Measurements from ENCODE around the gene KAT2B. TPM values are rescaled to one million over a fixed set of nuclear protein-coding genes. Genes with fewer than 3 reads are reported as not detected.

KAT2B gene
- total and polyA plus RNA-seq, 12 donors = 5.4 to 32.2 (median 20.9) TPM

DNA sequence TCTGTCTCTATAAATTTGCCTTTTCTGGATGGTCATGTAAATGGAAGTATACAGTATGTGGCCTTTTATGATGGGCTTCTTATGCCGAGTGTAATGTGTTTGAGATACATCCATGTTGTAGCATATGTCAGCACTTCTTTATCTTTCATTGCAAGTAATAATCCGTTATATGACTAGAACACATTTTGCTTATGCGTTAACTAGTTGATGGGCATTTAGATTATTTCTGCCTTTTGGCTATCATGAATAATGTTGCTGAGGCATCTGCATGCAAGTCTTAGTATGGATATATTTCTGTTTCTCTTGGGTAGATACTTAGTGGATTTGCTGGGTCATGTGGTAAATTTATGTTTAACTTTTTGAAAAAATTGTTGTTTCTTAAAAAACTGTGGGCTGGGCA, 19.7 kb downstream of the KAT2B start:
- no peaks in the 10 kb centered on the region for H3K9me3 ChIP-seq (replicated peaks in 1 of 3)
- TF ChIP-seq, protein P1, sequence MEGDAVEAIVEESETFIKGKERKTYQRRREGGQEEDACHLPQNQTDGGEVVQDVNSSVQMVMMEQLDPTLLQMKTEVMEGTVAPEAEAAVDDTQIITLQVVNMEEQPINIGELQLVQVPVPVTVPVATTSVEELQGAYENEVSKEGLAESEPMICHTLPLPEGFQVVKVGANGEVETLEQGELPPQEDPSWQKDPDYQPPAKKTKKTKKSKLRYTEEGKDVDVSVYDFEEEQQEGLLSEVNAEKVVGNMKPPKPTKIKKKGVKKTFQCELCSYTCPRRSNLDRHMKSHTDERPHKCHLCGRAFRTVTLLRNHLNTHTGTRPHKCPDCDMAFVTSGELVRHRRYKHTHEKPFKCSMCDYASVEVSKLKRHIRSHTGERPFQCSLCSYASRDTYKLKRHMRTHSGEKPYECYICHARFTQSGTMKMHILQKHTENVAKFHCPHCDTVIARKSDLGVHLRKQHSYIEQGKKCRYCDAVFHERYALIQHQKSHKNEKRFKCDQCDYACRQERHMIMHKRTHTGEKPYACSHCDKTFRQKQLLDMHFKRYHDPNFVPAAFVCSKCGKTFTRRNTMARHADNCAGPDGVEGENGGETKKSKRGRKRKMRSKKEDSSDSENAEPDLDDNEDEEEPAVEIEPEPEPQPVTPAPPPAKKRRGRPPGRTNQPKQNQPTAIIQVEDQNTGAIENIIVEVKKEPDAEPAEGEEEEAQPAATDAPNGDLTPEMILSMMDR (IDR thresholded peaks at IDR 0.05) = no peak
- TF ChIP-seq POLR2A (IDR thresholded peaks at IDR 0.05) = no peak
- no peak overlapping the region for H3K27ac ChIP-seq
- intact Hi-C loops (cut with DNase I) = no loop called here
- H3K4me3 ChIP-seq = no peak overlapping the region
- DNase-seq = no peak
- 95 to 98% (median 96%) methylated on average over 3 of the region's 3 CpGs for WGBS, 4 donors
- H3K27me3 ChIP-seq = no peaks in the 10 kb centered on the region
- peaks cover 15 to 50% of the 10 kb centered on the region in 2 donors for H3K4me1 ChIP-seq (replicated peaks in 1 of 2)
- no peaks in the 10 kb centered on the region for H3K36me3 ChIP-seq (replicated peaks in 1 of 2)

DNA sequence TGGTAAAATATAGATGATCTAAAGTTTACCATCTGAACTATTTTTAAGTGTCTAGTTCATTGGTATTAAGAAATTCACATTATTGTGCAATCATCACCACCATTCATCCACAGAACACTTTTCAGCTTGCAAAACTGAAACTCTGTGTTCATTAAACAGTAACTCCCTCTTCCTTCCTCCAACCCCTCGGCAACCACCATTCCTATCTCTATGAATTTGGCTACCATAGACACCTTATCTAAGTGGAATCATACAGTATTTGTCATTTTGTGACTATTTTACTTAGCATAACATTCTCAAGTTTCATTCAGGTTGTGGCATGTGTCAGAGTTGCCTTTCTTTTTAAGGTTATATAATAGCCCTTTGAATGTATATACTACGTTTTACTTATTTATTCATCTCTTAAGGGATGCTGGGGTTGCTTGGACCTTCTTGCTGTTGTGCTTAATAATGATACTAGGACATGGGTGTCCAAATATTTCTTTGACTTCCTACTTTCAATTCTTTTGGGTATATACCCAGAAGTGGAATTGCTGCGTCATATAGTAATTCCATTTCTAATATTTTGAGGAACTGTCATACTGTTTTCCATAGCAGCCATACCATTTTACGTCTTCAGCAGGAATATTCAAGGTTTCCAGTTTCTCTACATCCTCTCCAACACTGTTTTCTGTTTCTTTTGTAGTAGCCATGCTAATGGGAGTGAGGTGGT, 20.9 kb downstream of the KAT2B start:
- DNase-seq = peak in 1 of 7 donors; percentile 13
- WGBS, 4 donors = 53 to 64% (median 57%) methylated on average over 4 of the region's 4 CpGs
- Histone ChIP-seq H3K27me3 (no peaks in the 10 kb centered on the region), H3K36me3 (replicated peaks in 1 of 2) (no peaks in the 10 kb centered on the region), H3K4me3 (peak overlapping the region in 1 of 4 donors; percentile 43), H3K27ac (peak overlapping the region in 4 of 5 donors; percentile 40 to 78 (median 52)), H3K4me1 (replicated peaks in 1 of 2) (peaks cover 13 to 38% of the 10 kb centered on the region in 2 donors), H3K9me3 (replicated peaks in 1 of 3) (no peaks in the 10 kb centered on the region)
- no peak for TF ChIP-seq POLR2A (IDR thresholded peaks at IDR 0.05)
- TF ChIP-seq, protein P1 (IDR thresholded peaks at IDR 0.05) = no peak
- intact Hi-C loops (cut with DNase I) = no loop called here

DNA sequence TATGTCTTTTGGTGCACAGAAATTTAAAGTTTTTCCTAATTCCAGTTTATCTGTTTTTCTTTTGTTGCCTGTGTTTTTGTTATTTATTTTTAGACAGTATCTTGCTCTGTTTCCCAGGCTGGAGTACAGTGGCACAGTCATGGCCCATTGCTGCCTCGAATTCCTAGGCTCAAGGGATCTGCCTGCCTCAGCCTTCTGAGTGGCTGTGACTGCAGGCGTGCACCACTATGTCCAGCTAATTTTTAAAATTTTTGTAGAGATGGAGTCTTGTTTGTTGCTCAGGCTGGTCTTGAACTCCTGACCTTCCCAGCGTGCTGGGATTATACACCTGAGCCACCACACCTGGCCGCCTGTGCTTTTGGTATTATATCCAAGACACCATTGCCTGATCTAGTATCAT, 22.8 kb downstream of the KAT2B start:
- no peak overlapping the region for H3K27ac ChIP-seq
- H3K27me3 ChIP-seq = no peaks in the 10 kb centered on the region
- TF ChIP-seq, protein P1 (IDR thresholded peaks at IDR 0.05) = no peak
- no peak for TF ChIP-seq POLR2A (IDR thresholded peaks at IDR 0.05)
- WGBS, 4 donors = 75 to 92% (median 85%) methylated on average over 4 of the region's 4 CpGs
- no peak for DNase-seq
- H3K9me3 ChIP-seq (replicated peaks in 1 of 3) = no peaks in the 10 kb centered on the region
- no peak overlapping the region for H3K4me3 ChIP-seq
- H3K4me1 ChIP-seq (replicated peaks in 1 of 2) = peaks cover 0 to 27% of the 10 kb centered on the region in 2 donors
- H3K36me3 ChIP-seq (replicated peaks in 1 of 2) = no peaks in the 10 kb centered on the region
- intact Hi-C loops (cut with DNase I) = no loop called here

DNA sequence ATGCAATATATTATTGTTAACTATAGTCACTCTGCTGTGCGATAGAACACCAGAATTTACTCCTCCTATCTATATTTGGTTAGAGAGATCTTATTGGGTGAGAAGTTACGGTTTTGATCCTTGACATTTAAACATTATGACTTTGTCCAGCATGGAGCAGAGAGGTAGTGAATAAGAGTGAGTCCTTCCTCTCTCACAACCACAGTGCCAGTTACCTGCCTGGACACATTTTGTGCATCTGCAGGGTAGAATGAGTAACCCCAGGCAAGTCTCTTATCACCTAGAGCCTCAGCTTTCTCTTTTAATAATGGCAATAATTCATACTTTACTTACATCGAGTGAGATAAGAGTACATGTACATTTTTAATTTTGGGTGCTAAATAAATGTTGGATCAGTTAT, 24.1 kb downstream of the KAT2B start:
- no peak overlapping the region for H3K4me3 ChIP-seq
- DNase-seq = no peak
- H3K27me3 ChIP-seq = no peaks in the 10 kb centered on the region
- H3K27ac ChIP-seq = no peak overlapping the region
- TF ChIP-seq, protein P1 (IDR thresholded peaks at IDR 0.05) = no peak
- H3K9me3 ChIP-seq (replicated peaks in 1 of 3) = no peaks in the 10 kb centered on the region
- intact Hi-C loops (cut with DNase I) = no loop called here
- H3K4me1 ChIP-seq (replicated peaks in 1 of 2) = peaks cover 0 to 25% of the 10 kb centered on the region in 2 donors
- no peaks in the 10 kb centered on the region for H3K36me3 ChIP-seq (replicated peaks in 1 of 2)
- 48 to 55% (median 53%) methylated on average over 3 of the region's 3 CpGs for WGBS, 4 donors
